Chondrocyte (in vitro differentiated cells): ENCODE results near the gene SPARC. TPM values are rescaled to one million over a fixed set of nuclear protein-coding genes. Genes with fewer than 3 reads are reported as not detected.

Source experiments
- DNase-seq: peaks from one replicate; pipeline ENCODE4 v3.0.0; 2021; ENCODE audit warnings: mixed read lengths, low spot score
- H3K27ac Mint-ChIP-seq: one replicate; pipeline ENCODE4 v1.8.0; 2021; ENCODE audit warnings: mild to moderate bottlenecking, moderate library complexity, mixed read lengths; ENCODE audit not compliant: unreplicated experiment
- H3K27me3 Mint-ChIP-seq: 2 replicates; pipeline ENCODE4 v1.8.0; 2021; ENCODE audit warnings: low read depth, mixed read lengths
- H3K36me3 Mint-ChIP-seq: 2 replicates; pipeline ENCODE4 v1.8.0; 2021; ENCODE audit warnings: low read depth, mixed read lengths
- H3K4me1 Mint-ChIP-seq: 2 replicates; pipeline ENCODE4 v1.8.0; 2021; ENCODE audit warnings: low read depth, mild to moderate bottlenecking, mixed read lengths
- H3K4me3 Mint-ChIP-seq: one replicate; pipeline ENCODE4 v1.8.0; 2021; ENCODE audit warnings: mild to moderate bottlenecking, moderate library complexity, mixed read lengths; ENCODE audit not compliant: unreplicated experiment
- H3K9me3 Mint-ChIP-seq: 2 replicates; pipeline ENCODE4 v1.8.0; 2021; ENCODE audit warnings: low read depth, mixed read lengths
- CTCF ChIP-seq: fragments of 200-600 bp; sonication (generic); IDR thresholded peaks from 2 replicates; pipeline ENCODE4 v1.5.0; 2021; ENCODE audit warnings: antibody characterized with exemption, mild to moderate bottlenecking, moderate library complexity
- total RNA-seq: library from RNA; stranded (reverse); gene quantifications from 3 replicates; pipeline ENCODE4 v1.2.1, GENCODE V29; 2021

SPARC gene
- total RNA-seq, 1 donor from 2014 or later = 24,306 TPM

- Mint-ChIP-seq H3K36me3 (peaks cover 1% of the 10 kb centered on the region), H3K4me3 (peak overlapping the region; percentile 29), H3K27ac (peak overlapping the region; percentile 99), H3K9me3 (no peaks in the 10 kb centered on the region), H3K4me1 (peaks cover 75% of the 10 kb centered on the region), H3K27me3 (no peaks in the 10 kb centered on the region)
- TF ChIP-seq CTCF = peak; percentile 47
- no peak for DNase-seq
Observed at GRCh38 chr5:151628112-151628823, 58.4 kb downstream of the SPARC start.

- Mint-ChIP-seq H3K36me3 (peaks cover 1% of the 10 kb centered on the region), H3K27me3 (no peaks in the 10 kb centered on the region), H3K9me3 (no peaks in the 10 kb centered on the region), H3K4me1 (peaks cover 72% of the 10 kb centered on the region), H3K4me3 (no peak overlapping the region), H3K27ac (peak overlapping the region; percentile 99)
- DNase-seq = no peak
- no peak for TF ChIP-seq CTCF
Observed at GRCh38 chr5:151627650-151628049, 59.1 kb downstream of the SPARC start.

GRCh38 chr5:151625285-151625684, 61.4 kb downstream of the SPARC start:
- Mint-ChIP-seq H3K36me3 (peaks cover 1% of the 10 kb centered on the region), H3K27ac (no peak overlapping the region), H3K27me3 (no peaks in the 10 kb centered on the region), H3K9me3 (no peaks in the 10 kb centered on the region), H3K4me3 (no peak overlapping the region), H3K4me1 (peaks cover 79% of the 10 kb centered on the region)
- DNase-seq = no peak
- no peak for TF ChIP-seq CTCF

GRCh38 chr5:151624476-151624875, 62.2 kb downstream of the SPARC start:
- TF ChIP-seq CTCF = no peak
- H3K4me3 Mint-ChIP-seq = no peak overlapping the region
- peak overlapping the region; percentile 45 for H3K27ac Mint-ChIP-seq
- no peaks in the 10 kb centered on the region for H3K27me3 Mint-ChIP-seq
- H3K36me3 Mint-ChIP-seq = no peaks in the 10 kb centered on the region
- no peak for DNase-seq
- peaks cover 79% of the 10 kb centered on the region for H3K4me1 Mint-ChIP-seq
- H3K9me3 Mint-ChIP-seq = no peaks in the 10 kb centered on the region

GRCh38 chr5:151622367-151623088, 64.2 kb downstream of the SPARC start:
- DNase-seq = no peak
- H3K27ac Mint-ChIP-seq = no peak overlapping the region
- peaks cover 70% of the 10 kb centered on the region for H3K4me1 Mint-ChIP-seq
- H3K27me3 Mint-ChIP-seq = no peaks in the 10 kb centered on the region
- H3K4me3 Mint-ChIP-seq = no peak overlapping the region
- H3K36me3 Mint-ChIP-seq = no peaks in the 10 kb centered on the region
- H3K9me3 Mint-ChIP-seq = peaks cover 3% of the 10 kb centered on the region
- no peak for TF ChIP-seq CTCF
